Urinary bladder (tissue), 4 donors: ENCODE measurements around the gene LCE1F. TPM values are rescaled to one million over a fixed set of nuclear protein-coding genes. Genes with fewer than 3 reads are reported as not detected.
A peak's percentile ranks its signal among the peaks of the same experiment; 100 is the strongest.

Experiments used
- DNase-seq: peaks from one replicate; pipeline ENCODE4 v3.0.0-alpha.2; 2015; ENCODE audit errors: extremely low spot score
- H3K27ac ChIP-seq: one replicate; pipeline ENCODE4 v1.5.1; 2013; ENCODE audit warnings: low read depth, mild to moderate bottlenecking, moderate library complexity
- H3K36me3 ChIP-seq: one replicate; pipeline ENCODE4 v1.6.1; 2013; ENCODE audit warnings: mild to moderate bottlenecking, moderate library complexity; ENCODE audit not compliant: insufficient read depth
- H3K4me1 ChIP-seq: one replicate; pipeline ENCODE4 v1.6.1; 2013; ENCODE audit warnings: mild to moderate bottlenecking, moderate library complexity; ENCODE audit not compliant: insufficient read depth
- H3K4me3 ChIP-seq: one replicate; pipeline ENCODE4 v1.5.1; 2013; ENCODE audit warnings: low read depth, low read length
- WGBS: extraction: QIAGEN DNeasy Blood & Tissue Kit; methylation state at CpG from one replicate; pipeline ENCODE4 v1.1.7; 2013; 5-methylcytosine and 5-hydroxymethylcytosine counted together
- polyA plus RNA-seq: library from polyadenylated mRNA; stranded (reverse); fragments of 200-250 nt; gene quantifications from one replicate; pipeline ENCODE4 v1.2.3, GENCODE V29; 2013
- total RNA-seq: library from RNA; depleted of rRNA; stranded (reverse); fragments of >200 nt; gene quantifications from one replicate; pipeline ENCODE4 v1.2.3, GENCODE V29; 2014
- donor health status: healthy with polysubstance abuse.
- donor health status: healthy.

The LCE1F gene
- total and polyA plus RNA-seq, 2 donors, result not detected

DNA sequence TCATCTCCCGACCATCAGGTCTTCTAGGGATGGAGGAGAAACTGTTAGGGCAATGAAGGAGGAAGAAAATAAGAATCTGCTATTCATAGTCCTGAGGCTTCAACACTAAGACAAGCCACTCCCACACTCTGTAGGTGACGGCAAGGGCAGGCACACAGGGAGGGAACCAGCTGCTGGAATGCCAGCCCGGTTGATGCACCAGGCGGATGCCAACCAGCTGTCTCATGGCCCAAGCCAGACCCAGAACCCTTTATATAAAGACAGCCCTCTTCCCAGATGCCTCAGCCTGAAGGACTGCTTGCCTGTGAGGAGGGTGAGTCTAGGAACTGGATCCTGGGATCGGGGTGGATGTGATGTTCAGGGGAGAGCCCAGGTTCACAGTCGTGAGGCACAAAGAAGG, 17.2 kb upstream of the LCE1F start, which contains the start of gene KPRP:
TSS of gene KPRP (plus strand) at position 279 of the 400 bp plus-strand sequence. CDS start 1,564 bp downstream, outside the sequence.
- H3K4me1 ChIP-seq, result no peaks in the 10 kb centered on the region
- WGBS, result 69% methylated on average over 6 of the region's 6 CpGs

DNA sequence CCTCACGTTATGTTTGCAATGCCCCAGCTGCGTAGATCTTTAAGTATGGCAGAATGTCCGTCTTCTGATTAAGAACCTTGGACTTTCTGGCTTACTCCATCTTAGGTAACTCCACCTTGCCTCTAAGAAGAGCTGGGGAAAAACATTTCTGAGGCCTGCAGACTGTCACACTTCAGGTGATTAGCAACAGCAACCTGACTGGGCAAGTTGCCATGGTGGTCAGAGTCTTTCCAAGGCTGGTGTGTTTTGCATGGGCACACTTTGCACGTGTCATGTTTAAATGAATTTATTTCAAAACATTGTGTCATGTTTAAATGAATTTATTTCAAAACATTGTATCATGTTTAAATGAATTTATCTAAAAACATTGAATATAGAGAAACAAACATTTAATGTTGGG, 16.3 kb upstream of the LCE1F start:
- Histone ChIP-seq H3K4me1 (no peaks in the 10 kb centered on the region), H3K27ac (no peak overlapping the region), H3K4me3 (no peak overlapping the region), H3K36me3 (no peaks in the 10 kb centered on the region)
- no peak for DNase-seq
- WGBS, result 80% methylated on average over 4 of the region's 4 CpGs

More for the DNA sequence above, 17.2 kb upstream of the LCE1F start, which contains the start of gene KPRP:
- Histone ChIP-seq H3K27ac (no peak within 1 kb of the TSS), H3K36me3 (no peaks in the 10 kb centered on the region), H3K4me3 (no peak within 1 kb of the TSS)
- DNase-seq, result no peak

DNA sequence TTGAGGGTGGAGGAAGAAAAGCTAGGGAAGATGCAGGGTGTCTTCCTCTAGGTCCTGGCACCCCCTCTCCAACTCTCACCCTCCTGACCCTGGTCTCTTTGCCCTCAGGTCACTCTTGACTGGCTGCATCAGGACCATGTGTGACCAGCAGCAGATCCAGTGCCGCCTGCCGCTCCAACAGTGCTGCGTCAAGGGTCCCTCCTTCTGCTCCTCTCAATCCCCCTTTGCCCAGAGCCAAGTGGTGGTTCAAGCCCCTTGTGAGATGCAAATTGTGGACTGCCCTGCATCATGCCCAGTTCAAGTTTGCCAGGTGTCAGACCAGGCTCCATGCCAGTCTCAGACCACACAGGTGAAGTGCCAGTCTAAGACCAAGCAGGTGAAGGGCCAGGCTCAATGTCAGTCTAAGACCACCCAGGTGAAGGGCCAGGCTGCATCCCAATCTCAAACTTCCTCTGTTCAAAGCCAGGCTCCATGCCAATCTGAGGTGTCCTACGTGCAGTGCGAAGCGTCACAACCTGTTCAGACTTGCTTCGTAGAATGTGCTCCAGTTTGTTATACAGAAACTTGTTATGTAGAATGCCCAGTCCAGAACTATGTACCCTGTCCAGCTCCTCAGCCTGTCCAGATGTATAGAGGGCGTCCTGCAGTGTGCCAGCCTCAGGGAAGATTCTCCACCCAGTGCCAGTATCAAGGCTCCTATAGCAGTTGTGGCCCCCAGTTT, 15.3 kb upstream of the LCE1F start:
- H3K27ac ChIP-seq, result no peak overlapping the region
- DNase-seq, result peak; percentile 32
- H3K4me1 ChIP-seq, result no peaks in the 10 kb centered on the region
- no peaks in the 10 kb centered on the region for H3K36me3 ChIP-seq
- WGBS, result 81% methylated on average over 8 of the region's 8 CpGs
- H3K4me3 ChIP-seq, result no peak overlapping the region

DNA sequence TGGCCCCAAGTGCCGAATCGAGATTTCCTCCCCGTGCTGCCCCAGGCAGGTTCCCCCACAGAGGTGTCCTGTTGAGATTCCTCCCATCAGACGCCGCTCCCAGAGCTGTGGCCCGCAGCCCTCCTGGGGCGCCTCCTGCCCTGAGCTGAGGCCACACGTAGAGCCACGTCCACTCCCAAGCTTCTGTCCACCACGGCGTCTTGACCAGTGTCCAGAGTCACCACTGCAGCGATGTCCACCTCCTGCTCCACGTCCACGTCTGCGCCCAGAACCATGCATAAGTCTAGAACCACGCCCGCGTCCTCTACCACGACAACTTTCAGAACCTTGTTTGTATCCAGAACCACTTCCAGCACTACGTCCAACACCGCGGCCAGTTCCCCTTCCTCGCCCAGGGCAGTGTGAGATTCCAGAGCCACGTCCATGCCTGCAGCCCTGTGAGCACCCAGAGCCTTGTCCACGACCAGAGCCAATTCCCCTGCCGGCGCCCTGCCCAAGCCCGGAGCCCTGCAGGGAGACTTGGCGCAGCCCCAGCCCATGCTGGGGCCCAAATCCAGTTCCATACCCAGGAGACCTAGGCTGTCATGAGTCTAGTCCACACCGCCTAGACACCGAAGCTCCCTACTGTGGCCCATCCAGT, 14.3 kb upstream of the LCE1F start:
- DNase-seq, result no peak
- Histone ChIP-seq H3K4me1 (no peaks in the 10 kb centered on the region), H3K36me3 (no peaks in the 10 kb centered on the region), H3K4me3 (no peak overlapping the region), H3K27ac (no peak overlapping the region)
- WGBS, result 93% methylated on average over 31 of the region's 31 CpGs

GRCh38 chr1:152761609-152762213, 13.2 kb upstream of the LCE1F start:
- 58% methylated on average over 3 of the region's 3 CpGs for WGBS
- H3K4me1 ChIP-seq, result no peaks in the 10 kb centered on the region
- no peak overlapping the region for H3K27ac ChIP-seq
- DNase-seq, result no peak
- H3K36me3 ChIP-seq, result no peaks in the 10 kb centered on the region
- H3K4me3 ChIP-seq, result no peak overlapping the region

- no peak overlapping the region for H3K4me3 ChIP-seq
- no peaks in the 10 kb centered on the region for H3K36me3 ChIP-seq
- no peaks in the 10 kb centered on the region for H3K4me1 ChIP-seq
- WGBS, result 48% methylated on average over 8 of the region's 8 CpGs
- no peak for DNase-seq
- H3K27ac ChIP-seq, result no peak overlapping the region
Measured at GRCh38 chr1:152768847-152769533, 6.0 kb upstream of the LCE1F start.

DNA sequence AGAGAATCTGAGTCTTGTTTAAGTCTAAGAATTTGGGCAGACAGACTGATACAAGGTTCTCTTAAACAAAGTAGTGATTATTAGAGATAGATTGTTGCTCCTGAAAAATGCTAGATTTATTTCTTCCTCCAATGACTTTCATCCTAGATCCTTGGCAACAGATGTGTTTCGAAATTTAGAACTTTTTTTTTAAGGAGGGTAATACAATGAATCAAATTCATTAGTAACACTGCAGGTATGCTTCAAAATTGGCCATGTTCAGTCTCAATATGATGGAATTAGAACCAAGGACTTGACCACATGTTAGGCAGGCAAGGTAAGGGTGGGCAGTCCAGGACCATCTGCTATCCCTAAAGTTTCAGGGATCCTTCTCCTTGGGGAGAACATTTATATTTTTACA, 4.5 kb upstream of the LCE1F start:
- no peak for DNase-seq
- Histone ChIP-seq H3K4me1 (no peaks in the 10 kb centered on the region), H3K36me3 (no peaks in the 10 kb centered on the region), H3K27ac (no peak overlapping the region), H3K4me3 (no peak overlapping the region)
- 83% methylated on average over 1 of the region's 1 CpG for WGBS

DNA sequence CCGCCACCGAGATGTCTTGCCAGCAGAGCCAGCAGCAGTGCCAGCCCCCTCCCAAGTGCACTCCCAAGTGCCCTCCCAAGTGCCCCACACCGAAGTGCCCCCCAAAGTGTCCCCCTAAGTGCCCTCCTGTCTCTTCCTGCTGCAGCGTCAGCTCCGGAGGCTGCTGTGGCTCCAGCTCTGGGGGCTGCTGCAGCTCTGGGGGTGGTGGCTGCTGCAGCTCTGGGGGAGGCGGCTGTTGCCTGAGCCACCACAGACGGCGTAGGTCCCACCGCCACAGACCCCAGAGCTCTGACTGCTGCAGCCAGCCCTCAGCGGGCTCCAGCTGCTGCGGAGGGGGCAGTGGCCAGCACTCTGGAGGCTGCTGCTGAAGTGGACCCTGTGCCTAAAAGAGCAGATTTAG, 1.4 kb downstream of the LCE1F start:
- no peak overlapping the region for H3K4me3 ChIP-seq
- H3K27ac ChIP-seq, result no peak overlapping the region
- no peaks in the 10 kb centered on the region for H3K4me1 ChIP-seq
- 79% methylated on average over 11 of the region's 11 CpGs for WGBS
- H3K36me3 ChIP-seq, result no peaks in the 10 kb centered on the region
- DNase-seq, result no peak

GRCh38 chr1:152777510-152778137, 2.7 kb downstream of the LCE1F start:
- Histone ChIP-seq H3K27ac (no peak overlapping the region), H3K36me3 (no peaks in the 10 kb centered on the region), H3K4me1 (no peaks in the 10 kb centered on the region), H3K4me3 (no peak overlapping the region)
- no peak for DNase-seq
- WGBS, result 59% methylated on average over 4 of the region's 4 CpGs

GRCh38 chr1:152783095-152783494, 8.2 kb downstream of the LCE1F start:
- WGBS, result 72% methylated on average over 2 of the region's 2 CpGs
- Histone ChIP-seq H3K4me3 (no peak overlapping the region), H3K36me3 (no peaks in the 10 kb centered on the region), H3K27ac (no peak overlapping the region), H3K4me1 (no peaks in the 10 kb centered on the region)
- DNase-seq, result no peak

DNA sequence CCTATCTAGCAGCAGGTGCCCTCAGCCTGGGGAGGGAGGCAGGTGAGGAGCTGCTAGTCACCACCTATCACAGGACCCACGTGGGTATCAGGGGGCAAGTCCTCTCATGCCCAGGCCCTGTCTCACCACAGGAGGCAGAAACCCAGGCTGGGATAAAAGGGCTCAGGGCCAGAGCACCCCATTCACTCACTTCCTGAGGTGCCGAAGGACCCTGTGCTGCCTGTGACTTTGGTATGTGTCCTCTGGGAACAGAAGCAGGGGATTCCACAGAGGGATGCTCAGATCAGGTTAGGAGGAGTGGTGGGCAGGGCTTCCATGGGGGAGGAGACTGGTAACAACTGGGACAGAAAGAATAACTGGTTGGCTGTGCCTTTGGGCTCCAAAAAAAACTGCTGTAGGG, 11.1 kb downstream of the LCE1F start, which contains the start of gene LCE1E:
TSS of gene LCE1E (plus strand) at position 181 of the 400 bp plus-strand sequence. CDS start 1,043 bp downstream, outside the sequence.
- WGBS, result 45% methylated on average over 2 of the region's 2 CpGs
- no peak for DNase-seq

GRCh38 chr1:152795686-152796085, 20.7 kb downstream of the LCE1F start:
- DNase-seq, result no peak
- WGBS, result 64% methylated on average over 4 of the region's 4 CpGs
- no peak overlapping the region for H3K4me3 ChIP-seq
- H3K27ac ChIP-seq, result no peak overlapping the region
- no peaks in the 10 kb centered on the region for H3K4me1 ChIP-seq
- no peaks in the 10 kb centered on the region for H3K36me3 ChIP-seq

More for the DNA sequence above, 11.1 kb downstream of the LCE1F start, which contains the start of gene LCE1E:
- no peak within 1 kb of the TSS for H3K4me3 ChIP-seq
- no peak within 1 kb of the TSS for H3K27ac ChIP-seq
- H3K36me3 ChIP-seq, result no peaks in the 10 kb centered on the region
- no peaks in the 10 kb centered on the region for H3K4me1 ChIP-seq

GRCh38 chr1:152796421-152796820, 21.5 kb downstream of the LCE1F start, which contains the start of gene LCE1D:
Gene LCE1D (plus strand): TSS chr1:152796721. CDS start chr1:152797795, 1,074 bp downstream.
- WGBS, result 59% methylated on average over 3 of the region's 3 CpGs
- H3K36me3 ChIP-seq, result no peaks in the 10 kb centered on the region
- H3K27ac ChIP-seq, result no peak within 1 kb of the TSS
- H3K4me1 ChIP-seq, result no peaks in the 10 kb centered on the region
- no peak within 1 kb of the TSS for H3K4me3 ChIP-seq
- no peak for DNase-seq
